RPMI8226 (cell line): ENCODE data around the gene TFAP2A.

Source experiments
- DNase-seq: peaks from one replicate; pipeline ENCODE4 v3.0.0-alpha.2; 2015

Gene TFAP2A

DNA sequence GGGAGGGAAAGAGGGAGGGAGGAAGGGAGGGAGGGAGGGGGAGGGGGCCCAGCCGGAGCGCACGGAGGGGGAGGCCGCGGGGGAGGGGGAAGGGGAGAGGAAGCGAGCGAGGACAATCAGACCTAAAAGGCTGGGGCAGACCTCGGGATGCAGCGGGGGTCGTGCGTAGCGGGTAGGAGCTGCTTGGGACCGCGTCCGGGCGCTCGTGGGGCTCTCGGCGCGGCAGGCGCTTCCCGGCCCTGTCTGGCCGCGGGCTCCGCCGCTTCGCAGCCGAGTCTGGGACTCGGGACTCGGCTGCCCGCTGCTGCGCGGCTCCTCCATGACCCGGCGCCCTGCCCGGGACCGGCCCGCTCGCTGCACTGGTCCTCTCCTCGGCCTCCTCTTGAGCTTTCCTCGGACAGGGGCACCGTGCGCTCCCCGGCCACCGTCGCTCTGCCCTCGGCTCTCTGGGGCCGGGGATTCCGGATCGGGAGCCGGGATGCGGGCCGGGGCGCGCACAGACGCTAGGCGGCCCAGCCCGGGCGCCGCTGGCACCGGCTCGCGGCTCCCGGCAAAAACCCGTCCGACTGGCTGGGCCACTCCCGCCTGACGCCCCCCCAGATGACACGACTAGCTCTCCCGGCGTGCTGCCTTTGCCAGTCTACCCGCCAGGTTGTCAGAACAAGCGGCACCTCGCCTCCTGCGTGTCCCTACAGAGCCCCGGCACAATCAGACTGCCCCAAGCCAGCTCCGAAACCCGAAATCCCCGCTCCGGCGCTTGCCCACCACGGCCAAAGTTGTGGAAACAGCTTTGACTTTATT lies 2.2 kb downstream of the TFAP2A start:
- peak; percentile 30 for DNase-seq

DNA sequence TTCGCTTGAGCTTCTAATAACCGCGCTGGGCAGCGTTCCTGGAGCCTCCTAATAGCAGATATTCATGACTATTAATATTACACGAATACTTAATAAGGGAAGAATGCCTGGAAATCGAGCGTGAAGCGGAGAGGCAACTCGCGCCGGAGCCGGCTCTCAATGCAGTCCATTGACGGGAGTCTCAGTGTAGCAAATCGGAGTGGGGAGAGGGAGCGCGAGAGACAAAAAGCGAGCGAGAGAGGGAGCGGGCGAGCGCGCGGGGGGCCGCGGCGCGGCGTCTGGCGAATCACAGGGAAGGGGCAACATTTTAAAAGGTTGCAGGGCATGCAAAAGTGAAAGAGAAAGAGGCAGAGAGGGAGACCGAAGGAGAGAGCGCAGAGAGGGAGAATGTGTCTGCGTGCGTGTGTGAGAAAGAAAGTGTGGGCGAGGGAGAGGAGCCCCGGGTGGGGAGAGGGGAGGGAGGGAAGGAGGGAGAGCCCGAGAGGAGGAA lies 2.9 kb downstream of the TFAP2A start:
- peak; percentile 67 for DNase-seq

- no peak for DNase-seq
Measured at GRCh38 chr6:10411131-10411970, 3.5 kb downstream of the TFAP2A start.

DNA sequence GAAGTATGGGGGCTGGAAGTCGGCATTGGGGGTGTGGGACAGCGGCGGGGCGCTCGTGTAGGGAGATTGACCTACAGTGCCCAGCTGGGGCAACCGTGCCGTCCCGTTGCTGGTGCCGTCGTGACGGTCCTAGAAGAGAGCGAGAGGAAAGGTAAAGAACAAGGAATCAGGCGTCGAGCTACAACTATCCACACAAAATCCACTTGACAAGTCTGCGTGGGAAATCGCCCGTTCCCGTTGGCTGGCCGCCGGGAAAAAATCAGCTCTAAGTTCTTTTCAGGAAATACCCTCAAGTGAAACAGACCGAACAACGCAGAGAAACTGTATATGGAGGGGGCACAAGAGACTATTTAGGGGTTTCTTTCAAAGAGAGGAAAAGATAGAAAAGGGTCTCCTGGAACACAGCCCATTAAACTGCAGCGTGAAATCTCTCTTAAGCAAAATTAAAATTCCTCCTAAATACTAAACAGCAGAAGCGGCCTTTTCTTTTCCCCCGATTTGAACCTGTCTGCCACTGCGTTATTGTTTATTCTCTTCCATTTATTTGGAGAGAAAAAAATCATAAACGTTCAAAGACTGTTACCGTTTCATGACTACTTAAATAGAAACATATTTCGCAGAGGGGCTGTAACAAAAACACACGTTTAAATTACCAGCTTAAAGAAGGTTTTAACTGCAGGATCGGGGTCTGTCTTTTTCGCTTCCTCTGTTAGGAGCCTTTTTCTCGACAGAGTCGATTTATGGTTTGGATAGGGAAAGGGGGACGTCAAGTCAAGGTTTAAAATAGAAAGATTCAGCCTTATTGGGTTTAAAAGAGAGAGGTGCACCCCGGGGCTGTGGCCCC lies 4.4 kb downstream of the TFAP2A start:
- DNase-seq: no peak

GRCh38 chr6:10409731-10410206 lies 5.1 kb downstream of the TFAP2A start:
- no peak for DNase-seq

DNA sequence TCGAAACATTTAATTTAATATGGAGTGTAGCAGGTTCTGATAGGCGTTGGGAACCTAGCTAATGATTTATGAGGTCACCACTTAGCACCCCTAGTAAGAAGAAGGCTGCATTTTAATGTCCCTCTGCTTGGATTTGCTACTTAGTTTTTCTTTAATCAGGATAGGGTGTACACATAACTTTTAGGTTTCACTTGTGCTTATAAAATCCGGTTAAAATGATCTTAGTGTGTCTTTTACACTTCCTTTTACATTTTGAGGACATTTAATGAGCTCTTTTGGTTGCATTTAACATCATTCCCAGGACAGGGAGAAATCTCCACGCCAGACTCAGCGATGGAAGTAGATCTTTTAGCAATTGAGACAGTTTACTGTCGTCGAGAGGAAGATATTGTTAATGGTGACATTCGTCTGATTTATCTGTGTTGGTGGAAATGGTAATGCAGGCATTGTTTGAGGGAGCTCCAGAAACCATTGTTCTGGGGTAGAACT lies 5.6 kb downstream of the TFAP2A start:
- DNase-seq: no peak

GRCh38 chr6:10408457-10408856 lies 6.4 kb downstream of the TFAP2A start:
- no peak for DNase-seq

GRCh38 chr6:10407674-10408054 lies 7.2 kb downstream of the TFAP2A start:
- DNase-seq: no peak

DNA sequence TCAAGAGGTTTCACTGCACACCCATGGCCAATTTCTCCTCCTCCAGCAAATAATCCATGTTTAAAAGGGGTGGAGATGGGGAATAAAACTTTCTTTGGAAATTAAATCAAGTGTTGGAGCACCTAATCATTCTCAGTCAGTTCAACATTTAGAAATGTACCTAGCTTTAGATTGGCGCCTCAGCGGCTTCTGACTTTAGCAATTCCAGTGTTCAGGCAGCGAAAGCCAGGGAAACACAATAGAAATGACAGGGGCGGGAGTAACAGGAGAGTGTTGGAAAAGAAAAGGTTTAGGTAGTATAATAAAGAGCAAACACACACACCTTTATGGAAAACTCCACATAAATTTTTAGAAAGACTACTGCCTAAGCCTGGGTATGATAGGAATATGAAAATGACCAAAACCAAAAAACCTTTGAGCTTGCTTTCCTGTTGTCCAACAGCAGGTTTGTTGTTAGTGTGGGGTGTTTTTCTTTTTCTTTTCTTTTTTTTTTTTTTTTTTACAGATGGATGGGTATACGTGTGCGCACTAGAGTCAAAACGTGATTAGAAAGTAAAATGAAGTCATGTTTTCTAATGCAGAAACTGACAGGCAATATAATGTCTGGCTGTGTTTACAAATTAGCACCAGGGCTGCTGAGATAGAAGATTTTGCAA lies 7.7 kb downstream of the TFAP2A start:
- DNase-seq: no peak

GRCh38 chr6:10406556-10406955 lies 8.3 kb downstream of the TFAP2A start:
- no peak for DNase-seq

DNA sequence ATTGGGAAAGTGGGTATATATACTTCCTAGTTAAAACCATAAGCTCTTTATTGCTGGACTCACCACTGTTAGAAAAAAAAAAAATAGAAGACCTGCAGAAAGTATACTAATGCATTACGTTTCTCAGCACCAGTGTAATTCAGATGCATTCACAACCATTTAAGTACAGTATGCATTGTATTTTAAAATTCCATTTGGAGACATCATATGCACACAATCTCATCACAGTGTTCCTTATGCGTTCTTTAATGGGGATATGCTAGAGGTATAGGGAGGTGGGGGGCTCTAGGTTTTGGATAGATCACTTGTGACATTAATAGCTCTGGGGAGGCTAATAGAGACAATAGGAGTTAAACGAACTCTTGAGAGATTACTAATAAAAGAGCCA lies 9.4 kb downstream of the TFAP2A start:
- no peak for DNase-seq

GRCh38 chr6:10404799-10405512 lies 9.9 kb downstream of the TFAP2A start:
- DNase-seq: no peak

GRCh38 chr6:10404107-10404798 lies 10.6 kb downstream of the TFAP2A start:
- peak; percentile 98 for DNase-seq

GRCh38 chr6:10403385-10404106 lies 11.3 kb downstream of the TFAP2A start:
- DNase-seq: no peak

- no peak for DNase-seq
Measured at GRCh38 chr6:10402648-10403311, 12.1 kb downstream of the TFAP2A start.

DNA sequence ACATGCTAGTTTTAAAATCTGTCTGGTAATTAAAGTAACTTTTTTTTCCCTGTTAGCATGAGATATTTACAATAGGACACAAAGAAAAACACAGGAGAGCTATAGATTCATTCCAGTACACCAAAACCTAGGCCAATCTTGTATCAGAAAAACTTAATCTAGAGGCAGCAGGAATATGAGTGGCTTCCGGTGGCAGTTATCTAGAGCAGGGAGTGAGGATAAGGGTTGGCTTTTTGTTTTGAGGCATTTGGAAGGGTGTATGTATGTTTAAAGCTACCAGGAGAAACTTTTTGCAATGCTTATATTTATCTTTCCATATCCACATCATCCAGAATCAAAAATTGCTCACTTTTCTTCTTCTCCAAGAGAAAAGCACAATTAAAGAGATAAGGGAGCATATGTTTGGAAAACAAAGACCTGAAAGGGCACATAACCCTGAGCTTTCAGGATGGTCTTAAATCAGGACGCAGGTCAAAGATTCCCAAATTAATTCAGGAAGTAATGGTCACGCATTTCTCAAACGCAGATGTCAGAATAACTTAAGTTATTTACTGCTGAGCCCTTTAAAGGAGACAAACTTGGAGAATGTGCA lies 13.1 kb downstream of the TFAP2A start:
- no peak for DNase-seq

DNA sequence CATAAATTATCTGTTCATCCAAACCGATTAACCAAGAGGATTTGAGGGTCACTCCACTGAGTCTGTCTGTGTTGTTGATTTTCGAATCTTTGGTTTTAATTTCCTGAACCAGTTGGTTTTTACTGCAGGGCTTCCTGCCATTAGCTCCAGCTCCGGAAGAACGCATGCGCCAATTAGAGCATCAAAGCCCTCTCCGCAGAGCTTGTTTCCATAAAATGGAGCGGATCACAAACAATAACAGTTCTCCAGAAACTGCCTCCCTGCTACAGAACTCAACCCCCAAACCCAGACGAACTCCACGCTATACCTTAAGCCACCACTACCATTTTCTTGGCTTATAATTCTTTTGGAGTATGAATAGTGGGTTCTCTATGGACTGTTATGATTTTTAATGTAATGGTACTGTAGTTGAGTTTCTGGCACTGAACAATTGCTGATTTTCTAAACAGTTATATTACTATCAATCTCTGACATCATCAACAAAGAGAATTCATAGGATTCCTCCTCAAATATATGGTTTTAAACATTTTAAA lies 13.8 kb downstream of the TFAP2A start:
- DNase-seq: no peak

GRCh38 chr6:10400330-10400729 lies 14.5 kb downstream of the TFAP2A start:
- no peak for DNase-seq

DNA sequence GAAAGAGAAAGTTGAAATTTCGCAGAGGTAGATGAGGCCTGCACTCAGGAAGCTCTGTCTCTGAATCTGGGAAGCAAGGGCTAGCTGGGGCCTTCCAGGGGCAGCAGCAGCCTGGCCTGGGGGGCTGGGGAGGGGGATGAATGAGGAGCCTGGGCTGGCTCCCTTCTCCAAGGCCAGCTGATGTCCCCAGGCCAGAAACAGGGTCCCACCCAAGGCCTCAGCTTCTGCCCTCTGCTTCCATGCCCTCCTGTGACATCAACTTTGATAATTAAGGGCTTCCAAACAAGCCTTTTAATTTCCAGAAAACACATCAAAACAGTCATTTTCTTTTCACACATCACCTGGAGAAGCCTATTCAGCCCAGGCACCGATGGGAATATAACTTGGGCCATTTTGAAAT lies 15.4 kb downstream of the TFAP2A start:
- no peak for DNase-seq
